Activated naive CD8-positive, alpha-beta T cell treated with anti-CD3 and anti-CD28 coated beads for 36 hours (primary cell): ENCODE results near the gene CACNA2D1. TPM values are rescaled to one million over a fixed set of nuclear protein-coding genes. Genes with fewer than 3 reads are reported as not detected.
"Not testable (repeated sequence)": the region's sequence is repeated elsewhere in the genome, so short reads cannot be mapped to it uniquely, and the experiment has no call there.

Experiments used
- DNase-seq: peaks from one replicate; pipeline ENCODE4 v3.0.0; 2021
- H3K27ac Mint-ChIP-seq: one replicate; pipeline ENCODE4 v1.8.0; 2022; ENCODE audit warnings: mild to moderate bottlenecking, moderate library complexity, mixed read lengths
- H3K27me3 Mint-ChIP-seq: one replicate; pipeline ENCODE4 v1.8.0; 2022; ENCODE audit warnings: mild to moderate bottlenecking, mixed read lengths
- H3K36me3 Mint-ChIP-seq: one replicate; pipeline ENCODE4 v1.8.0; 2021; ENCODE audit warnings: mild to moderate bottlenecking, mixed read lengths
- H3K4me1 Mint-ChIP-seq: one replicate; pipeline ENCODE4 v1.8.0; 2021; ENCODE audit warnings: mixed read lengths
- H3K4me3 Mint-ChIP-seq: one replicate; pipeline ENCODE4 v1.8.0; 2022; ENCODE audit warnings: mild to moderate bottlenecking, moderate library complexity, mixed read lengths
- H3K9me3 Mint-ChIP-seq: one replicate; pipeline ENCODE4 v1.8.0; 2022; ENCODE audit warnings: mixed read lengths
- total RNA-seq, 2 experiments: library from RNA; stranded (reverse); gene quantifications; one replicate each; pipeline ENCODE4 v1.2.3, GENCODE V29; 2021

The CACNA2D1 gene
- total RNA-seq, 2 experiments from 2014 or later, result not detected

DNA sequence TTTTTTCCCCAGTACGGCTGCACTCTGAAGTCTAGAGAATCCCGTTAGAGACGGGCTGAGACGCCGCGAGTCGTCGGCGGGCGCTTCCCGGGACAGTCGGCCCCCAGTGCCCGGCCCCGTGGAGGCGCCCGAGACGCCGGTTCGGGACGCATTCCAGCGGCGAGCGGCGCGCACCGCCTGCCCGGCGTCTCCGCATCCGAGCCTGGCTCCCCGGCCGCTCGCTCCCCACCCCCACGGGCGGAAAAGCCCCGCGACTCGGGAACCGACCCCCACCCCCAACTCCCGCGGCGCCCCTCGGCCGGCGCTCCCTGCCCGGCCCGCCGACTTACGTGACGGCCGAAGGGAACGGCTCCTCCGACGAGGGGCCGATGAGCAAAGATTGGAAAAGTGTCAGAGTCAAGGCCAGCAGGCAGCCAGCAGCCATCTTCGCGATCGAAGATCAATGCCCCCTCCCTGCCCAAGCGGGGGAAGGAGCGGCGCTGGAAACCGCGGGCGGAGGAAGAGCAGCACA lies 486 bp downstream of the CACNA2D1 start:
- Mint-ChIP-seq H3K27me3 (peaks cover 41% of the 10 kb centered on the region), H3K4me1 (peaks cover 4% of the 10 kb centered on the region), H3K36me3 (no peaks in the 10 kb centered on the region), H3K27ac (no peak overlapping the region), H3K4me3 (peak overlapping the region; percentile 34), H3K9me3 (no peaks in the 10 kb centered on the region)
- peak; percentile 7 for DNase-seq

DNA sequence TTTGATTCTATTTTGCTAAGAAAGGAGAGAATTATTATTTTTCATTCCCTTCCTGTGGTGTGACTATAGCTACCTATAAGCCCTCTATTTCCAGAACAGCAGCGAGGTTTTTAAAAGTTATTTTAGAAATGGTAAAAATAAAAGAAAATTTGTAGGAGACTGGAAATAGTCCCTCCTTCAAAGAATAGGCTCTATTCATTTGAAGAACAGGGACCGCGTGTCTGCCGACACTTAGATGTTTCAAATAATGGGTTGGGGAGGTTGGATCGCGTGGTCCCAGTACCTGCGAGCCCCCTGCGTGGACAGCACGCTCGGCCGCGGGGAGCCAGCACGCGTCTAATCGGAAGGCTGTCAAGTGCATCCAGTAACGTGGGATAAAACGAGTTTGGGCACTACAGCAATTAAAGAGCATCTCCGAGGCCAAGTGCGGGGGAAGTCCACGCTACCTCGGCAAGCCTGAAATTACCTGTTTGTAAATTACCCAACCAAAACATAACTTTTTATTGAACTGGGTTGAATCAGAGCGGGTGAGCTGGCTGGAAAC lies 1.0 kb downstream of the CACNA2D1 start:
- Mint-ChIP-seq H3K27me3 (peaks cover 41% of the 10 kb centered on the region), H3K36me3 (no peaks in the 10 kb centered on the region), H3K27ac (no peak overlapping the region), H3K9me3 (no peaks in the 10 kb centered on the region), H3K4me3 (peak overlapping the region; percentile 34), H3K4me1 (peaks cover 4% of the 10 kb centered on the region)
- no peak for DNase-seq

DNA sequence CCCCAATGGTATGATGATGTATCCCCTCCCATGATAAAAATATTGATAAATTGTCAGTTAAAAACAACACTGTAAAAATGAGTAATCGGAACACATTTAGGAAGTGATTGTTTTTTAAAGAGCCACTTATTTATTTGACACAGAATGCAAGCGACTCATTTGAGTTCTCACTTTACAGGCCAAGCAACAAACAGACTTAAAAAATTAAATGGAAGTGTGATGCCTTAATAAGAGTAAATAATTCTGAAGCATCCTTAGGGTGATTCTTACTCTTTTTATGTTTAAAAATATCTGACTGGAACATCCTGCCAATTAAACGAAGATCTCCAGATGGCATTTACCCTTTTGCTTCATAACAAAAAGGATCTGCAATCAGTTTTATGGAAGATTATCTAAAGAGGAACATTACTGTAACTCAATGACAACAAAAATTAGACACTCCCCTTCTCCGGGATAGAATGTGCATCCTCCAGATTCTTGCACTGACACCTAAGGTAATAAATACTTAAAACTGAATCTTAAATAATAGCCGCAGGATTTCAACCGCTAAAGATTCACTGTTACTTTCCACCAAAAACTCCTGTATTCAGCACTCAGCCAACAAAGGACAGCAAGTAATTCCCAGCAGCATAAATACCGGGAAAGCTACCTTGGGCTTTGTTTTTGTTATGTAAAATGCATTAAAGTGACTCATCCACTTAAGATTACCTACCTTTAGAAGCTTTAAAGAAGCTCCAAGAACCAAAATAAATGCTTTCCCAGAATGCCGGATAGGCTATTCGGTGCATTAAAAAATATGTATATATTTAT lies 1.7 kb downstream of the CACNA2D1 start:
- H3K36me3 Mint-ChIP-seq, result no peaks in the 10 kb centered on the region
- H3K9me3 Mint-ChIP-seq, result no peaks in the 10 kb centered on the region
- no peak for DNase-seq
- peaks cover 41% of the 10 kb centered on the region for H3K27me3 Mint-ChIP-seq
- no peak overlapping the region for H3K27ac Mint-ChIP-seq
- H3K4me3 Mint-ChIP-seq, result no peak overlapping the region
- peaks cover 4% of the 10 kb centered on the region for H3K4me1 Mint-ChIP-seq

DNA sequence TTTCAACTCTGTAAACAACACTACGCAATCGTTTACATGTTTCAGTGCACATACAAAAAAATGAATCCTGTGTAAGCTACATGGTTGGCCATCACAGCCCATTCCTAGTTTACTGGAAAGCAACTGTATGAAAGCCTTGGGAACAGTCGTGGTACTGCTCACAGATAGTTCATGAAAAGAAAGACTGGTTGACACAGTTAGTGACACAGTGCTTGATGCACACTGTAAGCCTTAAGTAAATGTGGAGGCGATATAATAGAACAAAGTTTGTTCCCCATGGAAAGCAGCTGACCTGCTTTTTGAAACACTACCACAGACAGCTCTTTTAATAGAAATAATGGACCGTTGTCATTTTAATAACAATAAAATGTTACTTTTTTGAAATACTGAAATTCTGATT lies 5.1 kb downstream of the CACNA2D1 start:
- Mint-ChIP-seq H3K27me3 (peaks cover 22% of the 10 kb centered on the region), H3K4me1 (peaks cover 4% of the 10 kb centered on the region), H3K36me3 (no peaks in the 10 kb centered on the region), H3K4me3 (no peak overlapping the region), H3K27ac (no peak overlapping the region), H3K9me3 (no peaks in the 10 kb centered on the region)
- DNase-seq, result no peak

DNA sequence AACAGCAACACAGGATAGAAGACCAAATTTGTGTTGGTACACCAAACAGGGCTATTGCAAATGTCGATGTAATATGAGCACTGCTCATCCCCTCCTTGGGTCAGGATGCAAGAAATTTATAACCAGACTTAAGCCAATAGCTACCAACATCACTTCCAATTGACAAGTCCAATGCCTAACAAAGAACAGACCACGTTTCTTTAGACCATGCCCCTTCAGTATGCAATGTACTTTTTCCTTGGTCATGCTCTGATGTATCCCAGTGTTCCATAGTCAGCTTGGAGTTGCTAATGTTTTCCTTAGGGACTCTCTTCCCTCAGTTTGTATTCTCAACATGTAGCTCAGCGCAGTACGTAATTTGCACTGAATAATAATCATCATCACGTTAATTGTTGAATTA lies 7.8 kb downstream of the CACNA2D1 start:
- Mint-ChIP-seq H3K36me3 (no peaks in the 10 kb centered on the region), H3K9me3 (no peaks in the 10 kb centered on the region), H3K27me3 (peaks cover 2% of the 10 kb centered on the region), H3K4me3 (no peak overlapping the region), H3K4me1 (no peaks in the 10 kb centered on the region), H3K27ac (no peak overlapping the region)
- no peak for DNase-seq

DNA sequence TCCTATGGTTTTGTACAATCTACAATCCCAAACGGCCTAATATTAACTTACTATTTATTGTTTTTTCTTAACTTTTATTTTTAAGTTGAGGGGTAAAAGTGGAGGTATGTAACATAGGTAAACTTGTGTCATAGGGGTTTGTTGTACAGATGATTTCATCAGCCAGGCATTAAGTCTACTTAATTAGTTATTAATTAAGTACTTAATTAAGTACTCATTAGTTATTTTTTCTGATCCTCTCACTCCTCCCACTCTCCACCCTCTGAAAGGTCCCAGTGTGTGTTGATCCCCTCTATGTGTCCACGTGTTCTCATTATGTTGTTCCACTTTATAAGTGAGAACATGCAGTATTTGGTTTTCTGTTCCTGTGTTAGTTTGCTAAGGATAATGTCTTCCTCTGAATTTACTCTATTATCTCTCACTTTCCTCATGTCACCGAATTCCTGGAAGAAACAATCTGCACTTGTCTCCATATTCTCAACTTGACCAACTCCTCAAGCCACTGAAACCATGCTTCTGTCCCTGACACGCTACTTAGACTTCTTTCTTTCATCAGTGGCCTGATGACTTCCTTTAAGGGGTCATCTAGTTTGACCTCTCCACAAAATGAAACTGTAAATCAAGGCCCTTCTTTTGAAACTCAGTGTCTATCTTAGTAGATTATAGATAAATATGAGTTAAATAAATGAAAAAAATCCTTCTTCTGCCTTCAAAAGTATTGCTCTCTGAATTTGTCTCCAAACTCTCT lies 9.1 kb downstream of the CACNA2D1 start:
- Mint-ChIP-seq H3K36me3 (no peaks in the 10 kb centered on the region), H3K9me3 (no peaks in the 10 kb centered on the region), H3K27me3 (no peaks in the 10 kb centered on the region), H3K4me1 (no peaks in the 10 kb centered on the region), H3K27ac (no peak overlapping the region), H3K4me3 (no peak overlapping the region)
- DNase-seq, result no peak

- Mint-ChIP-seq H3K27ac (no peak overlapping the region), H3K36me3 (no peaks in the 10 kb centered on the region), H3K4me1 (no peaks in the 10 kb centered on the region), H3K9me3 (no peaks in the 10 kb centered on the region), H3K27me3 (no peaks in the 10 kb centered on the region), H3K4me3 (no peak overlapping the region)
- DNase-seq, result no peak
These were observed 10.1 kb downstream of the CACNA2D1 start for GRCh38 chr7:82433507-82433906.

DNA sequence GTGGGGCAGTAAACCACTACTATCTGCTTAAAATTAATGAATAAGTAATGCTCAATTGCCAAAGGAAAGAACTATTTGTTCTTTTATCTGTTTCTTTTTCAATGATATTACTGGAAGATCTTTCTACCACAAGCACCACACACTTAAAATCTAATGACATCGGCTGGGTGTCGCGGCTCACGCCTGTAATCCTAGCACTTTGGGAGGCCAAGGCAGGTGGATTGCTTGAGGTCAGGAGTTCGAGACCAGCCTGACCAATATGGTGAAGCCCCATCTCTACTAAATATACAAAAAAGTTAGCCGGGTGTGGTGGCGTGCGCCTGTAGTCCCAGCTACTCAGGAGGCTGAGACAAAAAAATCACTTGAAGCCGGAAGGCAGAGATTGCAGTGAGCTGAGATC lies 10.8 kb downstream of the CACNA2D1 start:
- not testable (repeated sequence) for H3K4me3 Mint-ChIP-seq, DNase-seq, H3K4me1 Mint-ChIP-seq, H3K27me3 Mint-ChIP-seq, H3K27ac Mint-ChIP-seq, H3K9me3 Mint-ChIP-seq, H3K36me3 Mint-ChIP-seq

GRCh38 chr7:82430500-82431465 lies 12.8 kb downstream of the CACNA2D1 start:
- no peak overlapping the region for H3K4me3 Mint-ChIP-seq
- no peaks in the 10 kb centered on the region for H3K27me3 Mint-ChIP-seq

GRCh38 chr7:82429408-82429807 lies 14.2 kb downstream of the CACNA2D1 start:
- no peak for DNase-seq
- no peak overlapping the region for H3K27ac Mint-ChIP-seq
- H3K4me1 Mint-ChIP-seq, result no peaks in the 10 kb centered on the region
- no peaks in the 10 kb centered on the region for H3K9me3 Mint-ChIP-seq
- no peak overlapping the region for H3K4me3 Mint-ChIP-seq
- H3K36me3 Mint-ChIP-seq, result no peaks in the 10 kb centered on the region
- H3K27me3 Mint-ChIP-seq, result no peaks in the 10 kb centered on the region

More at GRCh38 chr7:82430500-82431465, 12.8 kb downstream of the CACNA2D1 start:
- no peaks in the 10 kb centered on the region for H3K36me3 Mint-ChIP-seq
- H3K27ac Mint-ChIP-seq, result peak overlapping the region; percentile 20
- H3K4me1 Mint-ChIP-seq, result no peaks in the 10 kb centered on the region
- H3K9me3 Mint-ChIP-seq, result no peaks in the 10 kb centered on the region
- DNase-seq, result no peak

DNA sequence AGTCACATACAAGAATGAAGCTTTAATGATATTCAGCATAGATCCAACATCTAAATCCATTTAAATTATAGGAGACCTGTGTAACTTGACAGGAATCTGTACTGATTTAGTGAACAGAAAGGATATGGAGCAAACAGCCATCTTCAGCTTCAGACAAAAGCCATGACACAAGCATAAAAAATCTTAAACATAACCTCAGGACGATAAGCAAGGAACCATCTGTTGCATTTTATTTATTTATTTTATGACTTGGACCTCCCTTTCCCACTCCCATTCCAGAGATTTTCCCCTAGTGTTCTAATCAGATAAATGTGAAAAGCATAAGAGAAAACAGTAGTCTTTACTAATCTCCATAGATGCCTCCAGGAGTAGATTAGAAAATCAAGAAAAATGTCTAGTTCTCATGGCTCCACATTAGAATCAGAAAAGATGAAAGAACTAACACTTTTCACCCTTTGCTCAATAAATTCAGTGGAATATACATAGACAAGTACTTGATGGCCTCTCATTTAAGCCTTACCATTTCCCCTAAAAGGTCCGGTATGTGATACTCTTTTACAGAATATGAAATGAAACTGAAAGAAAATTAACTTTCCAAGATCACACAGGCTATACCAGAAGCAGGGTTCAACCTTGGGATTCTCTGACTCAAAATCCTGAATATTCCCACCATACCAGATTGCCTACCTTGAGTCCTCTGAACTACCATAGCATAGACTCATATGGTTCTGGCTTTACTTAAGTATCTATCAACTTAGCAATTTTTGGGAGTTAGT lies 15.2 kb downstream of the CACNA2D1 start:
- Mint-ChIP-seq H3K4me1 (no peaks in the 10 kb centered on the region), H3K27ac (no peak overlapping the region), H3K9me3 (no peaks in the 10 kb centered on the region), H3K27me3 (no peaks in the 10 kb centered on the region), H3K36me3 (no peaks in the 10 kb centered on the region), H3K4me3 (no peak overlapping the region)
- no peak for DNase-seq

DNA sequence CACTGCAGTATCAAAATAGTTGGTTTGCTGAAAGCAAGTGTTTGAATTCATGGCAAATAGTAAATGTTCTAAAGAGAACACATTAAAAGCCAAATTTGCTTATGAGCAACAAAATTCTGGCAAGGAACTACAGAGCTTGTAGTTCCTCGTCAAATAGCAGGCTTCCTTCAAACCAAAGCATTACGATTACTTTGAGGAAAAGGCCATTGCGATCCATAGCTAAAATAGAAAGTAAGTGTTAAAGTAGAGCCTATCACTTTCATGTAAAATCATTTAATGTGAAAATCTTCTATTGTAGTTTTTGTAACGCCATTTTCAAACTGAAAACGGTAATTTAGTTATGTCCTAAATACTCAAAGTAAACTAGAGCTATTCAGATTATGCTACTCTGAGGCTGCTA lies 20.1 kb downstream of the CACNA2D1 start:
- H3K36me3 Mint-ChIP-seq, result no peaks in the 10 kb centered on the region
- H3K27ac Mint-ChIP-seq, result no peak overlapping the region
- DNase-seq, result no peak
- no peaks in the 10 kb centered on the region for H3K4me1 Mint-ChIP-seq
- no peak overlapping the region for H3K4me3 Mint-ChIP-seq
- H3K9me3 Mint-ChIP-seq, result peaks cover 1% of the 10 kb centered on the region
- no peaks in the 10 kb centered on the region for H3K27me3 Mint-ChIP-seq

- DNase-seq, result no peak
- no peak overlapping the region for H3K27ac Mint-ChIP-seq
- H3K27me3 Mint-ChIP-seq, result no peaks in the 10 kb centered on the region
- H3K36me3 Mint-ChIP-seq, result no peaks in the 10 kb centered on the region
- no peaks in the 10 kb centered on the region for H3K4me1 Mint-ChIP-seq
- peaks cover 2% of the 10 kb centered on the region for H3K9me3 Mint-ChIP-seq
- H3K4me3 Mint-ChIP-seq, result no peak overlapping the region
These were observed 24.4 kb downstream of the CACNA2D1 start for GRCh38 chr7:82419200-82419599.

- no peaks in the 10 kb centered on the region for H3K27me3 Mint-ChIP-seq
- no peaks in the 10 kb centered on the region for H3K4me1 Mint-ChIP-seq
- no peak for DNase-seq
- no peak overlapping the region for H3K4me3 Mint-ChIP-seq
- no peak overlapping the region for H3K27ac Mint-ChIP-seq
- peaks cover 2% of the 10 kb centered on the region for H3K9me3 Mint-ChIP-seq
- no peaks in the 10 kb centered on the region for H3K36me3 Mint-ChIP-seq
These were observed 25.7 kb downstream of the CACNA2D1 start for GRCh38 chr7:82417898-82418297.
